K562 (cell line): ENCODE measurements around the gene EPB41L2. TPM values are rescaled to one million over a fixed set of nuclear protein-coding genes. Genes with fewer than 3 reads are reported as not detected.
A peak's percentile ranks its signal among the peaks of the same experiment; 100 is the strongest.

Source experiments
- C11orf30 ChIP-seq: fragments of 450-650 bp; IDR thresholded peaks from 2 replicates; pipeline ENCODE4 v1.6.1; 2016; ENCODE audit warnings: low read depth, mild to moderate bottlenecking
- CBX2 ChIP-seq: fragments of 200-600 bp; sonication (generic); IDR thresholded peaks from one replicate; pipeline ENCODE4 v1.6.1; 2012; ENCODE audit warnings: mild to moderate bottlenecking, low read length, inconsistent platforms; ENCODE audit not compliant: insufficient read depth, poor library complexity, severe bottlenecking
- GTF3C2 ChIP-seq: IDR thresholded peaks from 3 replicates; pipeline ENCODE4 v1.6.1; 2011; ENCODE audit warnings: borderline replicate concordance, mild to moderate bottlenecking, moderate library complexity; ENCODE audit not compliant: insufficient read length; ENCODE audit errors: extremely low read depth
- HNRNPLL ChIP-seq: fragments of 200-400 bp; formaldehyde crosslinking; IDR thresholded peaks from 2 replicates; pipeline ENCODE4 v1.6.1; 2017; ENCODE audit warnings: low read length, low read depth, mild to moderate bottlenecking; ENCODE audit not compliant: poor library complexity, severe bottlenecking
- LCOR ChIP-seq: sonication (generic); formaldehyde crosslinking; IDR thresholded peaks from 2 replicates; pipeline ENCODE4 v1.8.0; 2022; ENCODE audit warnings: mild to moderate bottlenecking, missing genetic modification reagents
- NR2C2 ChIP-seq, 2 experiments: fragments of 200-800 bp in 1 of 2; sonication (Bioruptor generic) in 1 of 2; sonication (generic) in 1 of 2; formaldehyde crosslinking in 1 of 2; IDR thresholded peaks; 2 replicates each; pipeline versions ENCODE4 v1.6.1 to v1.8.0; 2016 to 2022; ENCODE audit warnings: mild to moderate bottlenecking in 1 of 2, missing compliant biosample characterization in 1 of 2, missing genetic modification characterization in 1 of 2, missing genetic modification reagents in 1 of 2
- PML ChIP-seq: IDR thresholded peaks from 2 replicates; pipeline ENCODE4 v1.6.1; 2012; ENCODE audit warnings: low read length, inconsistent platforms
- POLR2A ChIP-seq: fragments of 450-650 bp; conservative IDR thresholded peaks from 2 replicates; pipeline ENCODE4 v1.6.1; 2016
- RNF2 ChIP-seq: sonication (generic); IDR thresholded peaks from 2 replicates; pipeline ENCODE4 v1.6.1; 2016
- ZNF212 ChIP-seq: fragments of 450-650 bp; formaldehyde crosslinking; IDR thresholded peaks from 2 replicates; pipeline ENCODE4 v1.4.0; 2020; ENCODE audit warnings: mild to moderate bottlenecking
- ZNF282 ChIP-seq: sonication (generic); formaldehyde crosslinking; IDR thresholded peaks from 2 replicates; pipeline ENCODE4 v1.8.1; 2023; ENCODE audit warnings: missing genetic modification reagents
- ZNF407 ChIP-seq: fragments of 450-650 bp; IDR thresholded peaks from 2 replicates; pipeline ENCODE4 v1.6.1; 2016; ENCODE audit warnings: low read depth
- ZNF586 ChIP-seq: fragments of 450-650 bp; formaldehyde crosslinking; conservative IDR thresholded peaks from 2 replicates; pipeline ENCODE4 v1.4.0; 2020; ENCODE audit warnings: mild to moderate bottlenecking, moderate library complexity
- ZNF655 ChIP-seq: fragments of 250-450 bp; sonication (Bioruptor Pico); IDR thresholded peaks from 2 replicates; pipeline ENCODE4 v1.5.0; 2021
- polyA plus RNA-seq, 8 experiments: library from polyadenylated mRNA; depleted of rRNA in 4 of 8; stranded (reverse) in 5 of 8; unstranded in 3 of 8; fragments of >200 nt; fragmentation: Nextera tagmentation in 2 of 8; fragmentation: Illumina TruSeq in 1 of 8; extraction: Ambion mirVana in 2 of 8; extraction: Trizol in 1 of 8; gene quantifications; 2 replicates each; pipeline versions ENCODE4 v1.2.1 to v1.2.3, GENCODE V29; 2011 to 2014; ENCODE audit warnings: inconsistent platforms in 1 of 8, missing spikeins in 1 of 8
- total RNA-seq, 7 experiments: library from RNA; depleted of rRNA in 6 of 7; stranded (reverse); fragments of >200 nt in 6 of 7; fragmentation: Illumina TruSeq in 2 of 7; extraction: Trizol in 2 of 7; gene quantifications; 2 replicates each; pipeline versions ENCODE4 v1.2.1 to v1.2.3, GENCODE V29; 2011 to 2021; ENCODE audit warnings: low replicate concordance in 1 of 7
- TF ChIP-seq, protein P1 (sequence below): fragments of 450-650 bp; formaldehyde crosslinking; IDR thresholded peaks from 2 replicates; pipeline ENCODE4 v1.4.0; 2022; ENCODE audit warnings: mild to moderate bottlenecking, moderate library complexity

EPB41L2 gene
- total and polyA plus RNA-seq, 9 of the 15 experiments (the other 6 are each of a cell fraction or from before 2014, with no cell fraction given): 5.1 to 53.6 (median 25.0) TPM

- TF ChIP-seq HNRNPLL (no peak), ZNF282 (no peak), POLR2A (peak; percentile 43; the same call in 1 of the 2 replicates), ZNF212 (CRISPR knock-in tag) (no peak), ZNF655 (CRISPR knock-in tag) (no peak), CBX2 (no peak), ZNF407 (no peak), RNF2 (peak; percentile 75), NR2C2 (CRISPR knock-in tag; IDR thresholded peaks at IDR 0.05) (no peak), NR2C2 (tag; IDR thresholded peaks at IDR 0.05) (peak; percentile 65), C11orf30 (no peak), LCOR (CRISPR knock-in tag) (0 out of 2 replicates have a peak, but pooled peaks have one; percentile 30), ZNF586 (CRISPR knock-in tag) (no peak), PML (no peak; the same call in 1 of the 2 replicates), GTF3C2 (no peak)
- TF ChIP-seq, protein P1, sequence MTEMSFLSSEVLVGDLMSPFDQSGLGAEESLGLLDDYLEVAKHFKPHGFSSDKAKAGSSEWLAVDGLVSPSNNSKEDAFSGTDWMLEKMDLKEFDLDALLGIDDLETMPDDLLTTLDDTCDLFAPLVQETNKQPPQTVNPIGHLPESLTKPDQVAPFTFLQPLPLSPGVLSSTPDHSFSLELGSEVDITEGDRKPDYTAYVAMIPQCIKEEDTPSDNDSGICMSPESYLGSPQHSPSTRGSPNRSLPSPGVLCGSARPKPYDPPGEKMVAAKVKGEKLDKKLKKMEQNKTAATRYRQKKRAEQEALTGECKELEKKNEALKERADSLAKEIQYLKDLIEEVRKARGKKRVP: peak; percentile 83
Measured at GRCh38 chr6:130993292-130993765, 69.7 kb downstream of the EPB41L2 start (continued).
